Fibroblast of lung (primary cell): Measurements from ENCODE around the gene ADRB1. TPM values are rescaled to one million over a fixed set of nuclear protein-coding genes. Genes with fewer than 3 reads are reported as not detected.

ENCODE experiments used
- DNase-seq, 2 donors: peaks; one replicate each; pipeline versions ENCODE4 v3.0.0 to v3.0.0-alpha.2; 2010; ENCODE audit warnings: low read depth in 2 of 2
- H2AFZ ChIP-seq: 2 replicates; pipeline ENCODE4 v1.5.1; 2012; ENCODE audit warnings: low read length, control low read depth, inconsistent platforms
- H3K27ac ChIP-seq: 2 replicates; pipeline ENCODE4 v1.5.1; 2011; ENCODE audit warnings: low read length, control low read depth; ENCODE audit not compliant: insufficient read depth
- H3K27me3 ChIP-seq: 2 replicates; pipeline ENCODE4 v1.5.1; 2011; ENCODE audit warnings: mild to moderate bottlenecking, low read length; ENCODE audit not compliant: control insufficient read depth, insufficient read depth
- H3K36me3 ChIP-seq: 2 replicates; pipeline ENCODE4 v1.5.1; 2011; ENCODE audit warnings: low read length; ENCODE audit not compliant: control insufficient read depth, insufficient read depth
- H3K4me1 ChIP-seq: 2 replicates; pipeline ENCODE4 v1.5.1; 2011; ENCODE audit warnings: low read length; ENCODE audit not compliant: control insufficient read depth, insufficient read depth; ENCODE audit errors: extremely low read depth
- H3K4me2 ChIP-seq: 2 replicates; pipeline ENCODE4 v1.5.1; 2011; ENCODE audit warnings: low read length, control low read depth; ENCODE audit not compliant: insufficient read depth; ENCODE audit errors: extremely low read depth
- H3K4me3 ChIP-seq, 4 experiments: fragments of 200-600 bp in 1 of 4; sonication (generic) in 1 of 4; replicated peaks in 1 of 4; 2 replicates each; pipeline ENCODE4 v1.5.1; 2011 to 2016; ENCODE audit warnings: low read length in 4 of 4, low read depth in 3 of 4, mild to moderate bottlenecking in 3 of 4, control low read depth in 2 of 4, inconsistent platforms in 1 of 4, mixed read lengths in 1 of 4; ENCODE audit not compliant: insufficient read depth in 1 of 4; ENCODE audit errors: control extremely low read depth in 1 of 4
- H3K79me2 ChIP-seq: 2 replicates; pipeline ENCODE4 v1.5.1; 2012; ENCODE audit warnings: mild to moderate bottlenecking, low read length, inconsistent platforms; ENCODE audit not compliant: control insufficient read depth, insufficient read depth
- H3K9ac ChIP-seq: 2 replicates; pipeline ENCODE4 v1.5.1; 2011; ENCODE audit warnings: mild to moderate bottlenecking, low read length, control low read depth; ENCODE audit not compliant: insufficient read depth
- H3K9me3 ChIP-seq: 2 replicates; pipeline ENCODE4 v1.5.1; 2012; ENCODE audit warnings: low read depth, low read length; ENCODE audit not compliant: control insufficient read depth, insufficient read depth
- H4K20me1 ChIP-seq: 2 replicates; pipeline ENCODE4 v1.5.1; 2011; ENCODE audit warnings: low read length; ENCODE audit not compliant: control insufficient read depth, insufficient read depth; ENCODE audit errors: extremely low read depth
- EZH2 ChIP-seq: IDR thresholded peaks from 2 replicates; pipeline ENCODE4 v1.5.1; 2012; ENCODE audit warnings: low read length, control low read depth, mild to moderate bottlenecking; ENCODE audit errors: missing control alignments
- polyA plus RNA-seq, 2 donors: library from polyadenylated mRNA; depleted of rRNA in 1 of 2; stranded (reverse) in 1 of 2; unstranded in 1 of 2; fragments of >200 nt; gene quantifications; 2 replicates each; pipeline ENCODE4 v1.2.1, GENCODE V29; 2011 to 2012; ENCODE audit warnings: missing spikeins in 1 of 2
- total RNA-seq: library from RNA; depleted of rRNA; stranded (reverse); fragments of >200 nt; gene quantifications from 2 replicates; pipeline ENCODE4 v1.2.1, GENCODE V29; 2014
- TF ChIP-seq, protein P1 (sequence below), 2 donors: IDR thresholded peaks in 1 of 2; conservative IDR thresholded peaks in 1 of 2; 1 replicate in 1 of 2; 2 replicates in 1 of 2; pipeline ENCODE4 v1.5.1; 2011 to 2012; ENCODE audit warnings: low read length in 2 of 2, control low read depth in 1 of 2, inconsistent platforms in 1 of 2, low read depth in 1 of 2, mild to moderate bottlenecking in 1 of 2

ADRB1 gene
- total and polyA plus RNA-seq, 2 donors (not counting 1 experiment from before 2014, with no cell fraction given) = not detected

DNA sequence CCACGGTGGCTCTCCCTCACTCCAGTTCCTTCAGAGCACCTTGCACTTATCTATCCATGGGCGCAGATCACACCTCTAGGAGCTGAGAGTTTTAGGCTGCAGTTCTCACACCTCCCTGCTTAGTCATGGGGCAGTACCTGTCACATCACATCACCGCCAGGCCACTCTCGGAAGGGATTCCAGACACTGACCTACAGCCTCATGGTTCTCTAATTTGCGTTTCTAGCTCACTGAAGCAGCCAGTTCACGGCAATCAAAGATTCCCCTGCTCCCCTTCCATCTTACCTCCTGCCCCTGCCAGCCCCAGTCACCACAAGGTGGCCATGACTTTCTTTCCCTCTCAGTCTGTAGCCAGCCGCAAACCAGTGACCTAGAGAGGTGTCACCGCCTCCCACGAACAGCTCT, 34.2 kb downstream of the ADRB1 start:
- no peaks in the 10 kb centered on the region for H4K20me1 ChIP-seq
- no peaks in the 10 kb centered on the region for H3K9me3 ChIP-seq
- DNase-seq = no peak
- H3K79me2 ChIP-seq = no peaks in the 10 kb centered on the region
- H3K27me3 ChIP-seq = no peaks in the 10 kb centered on the region
- no peaks in the 10 kb centered on the region for H3K4me1 ChIP-seq
- no peak overlapping the region for H3K4me2 ChIP-seq
- H2AFZ ChIP-seq = no peak overlapping the region
- H3K36me3 ChIP-seq = no peaks in the 10 kb centered on the region
- no peak overlapping the region for H3K9ac ChIP-seq
- no peak overlapping the region for H3K4me3 ChIP-seq
- TF ChIP-seq EZH2 = no peak
- TF ChIP-seq, protein P1, sequence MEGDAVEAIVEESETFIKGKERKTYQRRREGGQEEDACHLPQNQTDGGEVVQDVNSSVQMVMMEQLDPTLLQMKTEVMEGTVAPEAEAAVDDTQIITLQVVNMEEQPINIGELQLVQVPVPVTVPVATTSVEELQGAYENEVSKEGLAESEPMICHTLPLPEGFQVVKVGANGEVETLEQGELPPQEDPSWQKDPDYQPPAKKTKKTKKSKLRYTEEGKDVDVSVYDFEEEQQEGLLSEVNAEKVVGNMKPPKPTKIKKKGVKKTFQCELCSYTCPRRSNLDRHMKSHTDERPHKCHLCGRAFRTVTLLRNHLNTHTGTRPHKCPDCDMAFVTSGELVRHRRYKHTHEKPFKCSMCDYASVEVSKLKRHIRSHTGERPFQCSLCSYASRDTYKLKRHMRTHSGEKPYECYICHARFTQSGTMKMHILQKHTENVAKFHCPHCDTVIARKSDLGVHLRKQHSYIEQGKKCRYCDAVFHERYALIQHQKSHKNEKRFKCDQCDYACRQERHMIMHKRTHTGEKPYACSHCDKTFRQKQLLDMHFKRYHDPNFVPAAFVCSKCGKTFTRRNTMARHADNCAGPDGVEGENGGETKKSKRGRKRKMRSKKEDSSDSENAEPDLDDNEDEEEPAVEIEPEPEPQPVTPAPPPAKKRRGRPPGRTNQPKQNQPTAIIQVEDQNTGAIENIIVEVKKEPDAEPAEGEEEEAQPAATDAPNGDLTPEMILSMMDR (conservative IDR thresholded peaks at IDR 0.05 in 1 of 2, IDR thresholded peaks at IDR 0.05 in 1 of 2; ENCODE audit: low read depth in 1 of 2, low read length in 2 of 2) = no peak
- no peak overlapping the region for H3K27ac ChIP-seq

DNA sequence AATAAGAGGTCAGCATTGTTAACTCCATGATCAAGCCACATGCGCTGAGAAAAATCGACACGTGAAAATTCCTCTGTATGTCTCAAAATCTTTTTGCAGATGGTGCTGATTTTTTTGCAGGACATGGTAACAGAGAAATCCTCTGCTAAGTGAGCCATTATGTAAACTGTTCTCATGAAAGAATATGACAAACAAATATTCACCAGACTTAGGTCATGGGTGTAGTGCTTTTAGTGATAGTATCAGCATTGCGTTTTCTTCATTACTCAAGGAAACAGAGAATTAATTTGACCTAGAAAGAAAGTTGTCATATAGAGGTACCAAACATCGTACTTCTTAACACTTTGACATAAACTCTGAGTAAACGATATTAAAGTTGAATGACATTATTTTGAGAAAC, 34.7 kb downstream of the ADRB1 start:
- H3K27ac ChIP-seq = no peak overlapping the region
- H3K27me3 ChIP-seq = no peaks in the 10 kb centered on the region
- DNase-seq = no peak
- no peaks in the 10 kb centered on the region for H3K79me2 ChIP-seq
- no peaks in the 10 kb centered on the region for H4K20me1 ChIP-seq
- H3K4me3 ChIP-seq = no peak overlapping the region
- TF ChIP-seq, protein P1 (conservative IDR thresholded peaks at IDR 0.05 in 1 of 2, IDR thresholded peaks at IDR 0.05 in 1 of 2; ENCODE audit: low read depth in 1 of 2, low read length in 2 of 2) = no peak
- no peak for TF ChIP-seq EZH2
- no peak overlapping the region for H2AFZ ChIP-seq
- no peak overlapping the region for H3K4me2 ChIP-seq
- H3K9me3 ChIP-seq = no peaks in the 10 kb centered on the region
- no peak overlapping the region for H3K9ac ChIP-seq
- no peaks in the 10 kb centered on the region for H3K4me1 ChIP-seq
- H3K36me3 ChIP-seq = no peaks in the 10 kb centered on the region

DNA sequence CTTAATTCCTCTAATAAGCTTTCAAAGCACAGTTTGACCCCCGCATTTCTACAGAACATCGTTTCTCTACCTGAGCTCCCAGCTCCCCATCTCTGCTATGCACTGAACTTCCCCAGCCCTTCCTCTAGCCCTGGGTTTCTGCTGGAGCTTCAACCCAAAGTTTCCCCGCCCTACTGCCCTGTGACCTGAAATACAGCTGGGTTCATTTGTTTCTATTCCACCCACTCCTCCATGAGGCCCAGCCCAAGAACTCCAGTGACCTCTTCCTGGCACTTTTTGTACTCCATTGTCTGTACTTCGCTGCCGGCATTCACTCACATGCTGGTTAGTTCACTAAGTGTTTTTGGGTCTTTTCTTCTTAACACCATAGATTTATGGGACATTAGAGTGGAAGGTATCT, 35.8 kb downstream of the ADRB1 start:
- Histone ChIP-seq H2AFZ (no peak overlapping the region), H3K36me3 (no peaks in the 10 kb centered on the region), H3K79me2 (no peaks in the 10 kb centered on the region), H3K4me1 (no peaks in the 10 kb centered on the region), H3K4me2 (no peak overlapping the region), H4K20me1 (no peaks in the 10 kb centered on the region), H3K9ac (no peak overlapping the region), H3K27ac (no peak overlapping the region), H3K9me3 (no peaks in the 10 kb centered on the region), H3K4me3 (no peak overlapping the region), H3K27me3 (no peaks in the 10 kb centered on the region)
- no peak for DNase-seq
- TF ChIP-seq, protein P1 (conservative IDR thresholded peaks at IDR 0.05 in 1 of 2, IDR thresholded peaks at IDR 0.05 in 1 of 2; ENCODE audit: low read depth in 1 of 2, low read length in 2 of 2) = no peak
- no peak for TF ChIP-seq EZH2
